Testis (tissue), 3 donors: ENCODE results near the gene PKNOX2. TPM values are rescaled to one million over a fixed set of nuclear protein-coding genes. Genes with fewer than 3 reads are reported as not detected.

ENCODE experiments used
- DNase-seq: peaks from one replicate; pipeline ENCODE4 v3.0.0-alpha.2; 2019
- H3K27ac ChIP-seq, 2 donors: fragments of 200-600 bp; sonication (generic); one replicate each; pipeline ENCODE4 v1.5.1; 2019
- H3K27me3 ChIP-seq: fragments of 200-600 bp; sonication (generic); one replicate; pipeline ENCODE4 v1.5.1; 2019
- H3K36me3 ChIP-seq: fragments of 200-600 bp; sonication (generic); one replicate; pipeline ENCODE4 v1.5.1; 2017; ENCODE audit warnings: low read depth; ENCODE audit errors: missing control alignments
- H3K4me1 ChIP-seq: fragments of 200-600 bp; sonication (generic); one replicate; pipeline ENCODE4 v1.5.1; 2019
- H3K4me3 ChIP-seq, 2 donors: fragments of 200-600 bp; sonication (generic); one replicate each; pipeline ENCODE4 v1.5.1; 2017 to 2019
- H3K9me3 ChIP-seq: fragments of 200-600 bp; sonication (generic); one replicate; pipeline ENCODE4 v1.5.1; 2017
- CTCF ChIP-seq, 3 experiments: fragments of 450-650 bp in 2 of 3; fragments of 200-600 bp in 1 of 3; sonication (generic) in 1 of 3; IDR thresholded peaks; one replicate each; pipeline ENCODE4 v1.5.1; 2016 to 2019; ENCODE audit warnings: antibody characterized with exemption in 3 of 3, mild to moderate bottlenecking in 2 of 3, moderate library complexity in 1 of 3
- POLR2A ChIP-seq: fragments of 450-650 bp; IDR thresholded peaks from one replicate; pipeline ENCODE4 v1.6.1; 2017; ENCODE audit warnings: antibody characterized with exemption, mild to moderate bottlenecking, moderate library complexity
- WGBS, 2 donors: methylation state at CpG; one replicate each; pipeline ENCODE4 v1.1.5; 2018; 5-methylcytosine and 5-hydroxymethylcytosine counted together
- intact Hi-C: fragments of 100-400 bp; cut with DNase I; formaldehyde crosslinking; loops from one replicate; pipeline ENCODE4 v1.15.1; 2023; ENCODE audit warnings: low total_unique reads
- polyA plus RNA-seq: library from polyadenylated mRNA; stranded (reverse); fragments of 350-450 nt; fragmentation: Illumina TruSeq; extraction: RNeasy Lipid Tissue Mini Kit (QIAGEN cat#74804); gene quantifications from one replicate; pipeline ENCODE4 v1.2.3, GENCODE V29; 2014; ENCODE audit warnings: low read depth, low replicate concordance; ENCODE audit not compliant: insufficient read depth
- total RNA-seq, 2 donors: library from RNA; depleted of rRNA; stranded (reverse); fragments of >200 nt; gene quantifications; one replicate each; pipeline ENCODE4 v1.2.3, GENCODE V29; 2016

PKNOX2 gene
- total and polyA plus RNA-seq, 3 donors from 2014 or later = 5.5 to 10.4 (median 7.3) TPM

- H3K27ac ChIP-seq = no peak overlapping the region
- intact Hi-C loops = loop anchor here (5.0 kb wide), 1 partner anchor 60 kb away; no protein-coding TSS in a partner anchor
- H3K36me3 ChIP-seq = no peaks in the 10 kb centered on the region
- no peak for TF ChIP-seq POLR2A
- TF ChIP-seq CTCF (IDR thresholded peaks at IDR 0.05) = no peak
- H3K9me3 ChIP-seq = no peaks in the 10 kb centered on the region
- H3K27me3 ChIP-seq = no peaks in the 10 kb centered on the region
- H3K4me3 ChIP-seq = no peak overlapping the region
- H3K4me1 ChIP-seq = peaks cover 14% of the 10 kb centered on the region
- no peak for DNase-seq
- 92 to 95% methylated on average over 5 of the region's 5 CpGs for WGBS, 2 donors
Measured at GRCh38 chr11:125227151-125227550, 62.6 kb downstream of the PKNOX2 start.

- no peak overlapping the region for H3K4me3 ChIP-seq
- TF ChIP-seq POLR2A (no peak), CTCF (IDR thresholded peaks at IDR 0.05) (no peak)
- H3K4me1 ChIP-seq = peaks cover 14% of the 10 kb centered on the region
- H3K9me3 ChIP-seq = no peaks in the 10 kb centered on the region
- intact Hi-C loops = loop anchor here (5.0 kb wide), 1 partner anchor 61 kb away; no protein-coding TSS in a partner anchor
- no peak overlapping the region for H3K27ac ChIP-seq
- H3K27me3 ChIP-seq = no peaks in the 10 kb centered on the region
- DNase-seq = no peak
- H3K36me3 ChIP-seq = no peaks in the 10 kb centered on the region
- WGBS, 2 donors = 91 to 92% methylated on average over 4 of the region's 4 CpGs
Measured at GRCh38 chr11:125228445-125228844, 63.9 kb downstream of the PKNOX2 start.

GRCh38 chr11:125228993-125229392 is 64.4 kb downstream of the PKNOX2 start:
- no peaks in the 10 kb centered on the region for H3K36me3 ChIP-seq
- no peak overlapping the region for H3K27ac ChIP-seq
- no peak overlapping the region for H3K4me3 ChIP-seq
- peaks cover 10% of the 10 kb centered on the region for H3K4me1 ChIP-seq
- intact Hi-C loops = loop anchor here (5.0 kb wide), 1 partner anchor 62 kb away; no protein-coding TSS in a partner anchor
- TF ChIP-seq CTCF (IDR thresholded peaks at IDR 0.05) = no peak
- TF ChIP-seq POLR2A = no peak
- no peaks in the 10 kb centered on the region for H3K9me3 ChIP-seq
- DNase-seq = no peak
- no peaks in the 10 kb centered on the region for H3K27me3 ChIP-seq
- WGBS, 2 donors = 78 to 88% methylated on average over 8 to 9 of the region's 9 CpGs

- 92 to 98% methylated on average over 2 of the region's 2 CpGs for WGBS, 2 donors
- no peak for TF ChIP-seq CTCF (IDR thresholded peaks at IDR 0.05)
- no peak for TF ChIP-seq POLR2A
- Histone ChIP-seq H3K27ac (no peak overlapping the region), H3K4me3 (no peak overlapping the region), H3K27me3 (no peaks in the 10 kb centered on the region), H3K9me3 (no peaks in the 10 kb centered on the region), H3K36me3 (no peaks in the 10 kb centered on the region), H3K4me1 (peaks cover 4% of the 10 kb centered on the region)
- intact Hi-C loops = loop anchor here (5.0 kb wide), 1 partner anchor 63 kb away; no protein-coding TSS in a partner anchor
- DNase-seq = no peak
Measured at GRCh38 chr11:125229916-125230315, 65.4 kb downstream of the PKNOX2 start.

- H3K9me3 ChIP-seq = no peaks in the 10 kb centered on the region
- H3K36me3 ChIP-seq = no peaks in the 10 kb centered on the region
- H3K27ac ChIP-seq = no peak overlapping the region
- TF ChIP-seq CTCF (IDR thresholded peaks at IDR 0.05) (no peak), POLR2A (no peak)
- no peak for DNase-seq
- intact Hi-C loops = no loop called here
- H3K27me3 ChIP-seq = no peaks in the 10 kb centered on the region
- WGBS, 2 donors = 88 to 89% methylated on average over 1 of the region's 1 CpG
- H3K4me1 ChIP-seq = no peaks in the 10 kb centered on the region
- H3K4me3 ChIP-seq = no peak overlapping the region
Measured at GRCh38 chr11:125233116-125233515, 68.6 kb downstream of the PKNOX2 start.
